Adipocyte (in vitro differentiated cells): Measurements from ENCODE around the gene U2AF1L4.

Source experiments
- DNase-seq: peaks from one replicate; pipeline ENCODE4 v3.0.0-alpha.2; 2015; ENCODE audit warnings: low read depth
- H3K27me3 ChIP-seq: replicated peaks from 2 replicates; pipeline ENCODE4 v1.7.0; 2013; ENCODE audit warnings: mild to moderate bottlenecking, low read length, moderate library complexity; ENCODE audit not compliant: control insufficient read depth, insufficient read depth
- H3K36me3 ChIP-seq: 2 replicates; pipeline ENCODE4 v1.7.0; 2013; ENCODE audit warnings: low read length, mild to moderate bottlenecking, moderate library complexity; ENCODE audit not compliant: control insufficient read depth, insufficient read depth, severe bottlenecking
- H3K4me1 ChIP-seq: 2 replicates; pipeline ENCODE4 v1.7.0; 2013; ENCODE audit warnings: mild to moderate bottlenecking, low read length, moderate library complexity; ENCODE audit not compliant: control insufficient read depth, insufficient read depth
- H3K4me3 ChIP-seq: 2 replicates; pipeline ENCODE4 v1.7.0; 2013; ENCODE audit warnings: mild to moderate bottlenecking, low read length, moderate library complexity
- H3K9ac ChIP-seq: 2 replicates; pipeline ENCODE4 v1.7.0; 2013; ENCODE audit warnings: mild to moderate bottlenecking, low read length, moderate library complexity
- H3K9me3 ChIP-seq: 2 replicates; pipeline ENCODE4 v1.7.0; 2013; ENCODE audit warnings: mild to moderate bottlenecking, low read length, moderate library complexity; ENCODE audit not compliant: control insufficient read depth

Gene U2AF1L4

GRCh38 chr19:35787227-35787799 lies 42.1 kb upstream of the U2AF1L4 start:
- Histone ChIP-seq H3K4me1 (no peaks in the 10 kb centered on the region), H3K9me3 (no peaks in the 10 kb centered on the region), H3K4me3 (no peak overlapping the region), H3K27me3 (no peaks in the 10 kb centered on the region), H3K9ac (no peak overlapping the region), H3K36me3 (no peaks in the 10 kb centered on the region)
- DNase-seq = no peak

- Histone ChIP-seq H3K4me1 (no peaks in the 10 kb centered on the region), H3K36me3 (no peaks in the 10 kb centered on the region), H3K27me3 (no peaks in the 10 kb centered on the region), H3K4me3 (no peak overlapping the region), H3K9ac (no peak overlapping the region), H3K9me3 (no peaks in the 10 kb centered on the region)
- DNase-seq = no peak
Observed at GRCh38 chr19:35786299-35787160, 41.3 kb upstream of the U2AF1L4 start.

GRCh38 chr19:35785339-35785627 lies 40.1 kb upstream of the U2AF1L4 start:
- no peak overlapping the region for H3K4me3 ChIP-seq
- no peak for DNase-seq
- no peaks in the 10 kb centered on the region for H3K9me3 ChIP-seq
- no peak overlapping the region for H3K9ac ChIP-seq
- no peaks in the 10 kb centered on the region for H3K4me1 ChIP-seq
- no peaks in the 10 kb centered on the region for H3K36me3 ChIP-seq
- no peaks in the 10 kb centered on the region for H3K27me3 ChIP-seq

- Histone ChIP-seq H3K4me1 (no peaks in the 10 kb centered on the region), H3K27me3 (no peaks in the 10 kb centered on the region), H3K9me3 (no peaks in the 10 kb centered on the region), H3K36me3 (no peaks in the 10 kb centered on the region), H3K4me3 (no peak overlapping the region), H3K9ac (no peak overlapping the region)
- no peak for DNase-seq
Observed at GRCh38 chr19:35784503-35785338, 39.5 kb upstream of the U2AF1L4 start.

- no peaks in the 10 kb centered on the region for H3K27me3 ChIP-seq
- no peak overlapping the region for H3K4me3 ChIP-seq
- H3K36me3 ChIP-seq = no peaks in the 10 kb centered on the region
- H3K4me1 ChIP-seq = no peaks in the 10 kb centered on the region
- no peaks in the 10 kb centered on the region for H3K9me3 ChIP-seq
- H3K9ac ChIP-seq = no peak overlapping the region
- no peak for DNase-seq
Observed at GRCh38 chr19:35783469-35784434, 38.5 kb upstream of the U2AF1L4 start.

- Histone ChIP-seq H3K36me3 (no peaks in the 10 kb centered on the region), H3K9ac (no peak overlapping the region), H3K27me3 (no peaks in the 10 kb centered on the region), H3K4me1 (no peaks in the 10 kb centered on the region), H3K4me3 (no peak overlapping the region), H3K9me3 (no peaks in the 10 kb centered on the region)
- no peak for DNase-seq
Observed at GRCh38 chr19:35782589-35782988, 37.4 kb upstream of the U2AF1L4 start.

GRCh38 chr19:35781650-35782049 lies 36.4 kb upstream of the U2AF1L4 start:
- Histone ChIP-seq H3K9ac (no peak overlapping the region), H3K9me3 (no peaks in the 10 kb centered on the region), H3K4me3 (no peak overlapping the region), H3K4me1 (peaks cover 6% of the 10 kb centered on the region), H3K27me3 (no peaks in the 10 kb centered on the region), H3K36me3 (no peaks in the 10 kb centered on the region)
- no peak for DNase-seq

GRCh38 chr19:35780717-35781116 lies 35.5 kb upstream of the U2AF1L4 start:
- Histone ChIP-seq H3K27me3 (no peaks in the 10 kb centered on the region), H3K36me3 (no peaks in the 10 kb centered on the region), H3K9me3 (no peaks in the 10 kb centered on the region), H3K9ac (no peak overlapping the region), H3K4me3 (no peak overlapping the region), H3K4me1 (peaks cover 6% of the 10 kb centered on the region)
- no peak for DNase-seq

GRCh38 chr19:35780058-35780457 lies 34.8 kb upstream of the U2AF1L4 start:
- H3K27me3 ChIP-seq = no peaks in the 10 kb centered on the region
- no peaks in the 10 kb centered on the region for H3K9me3 ChIP-seq
- no peak for DNase-seq
- H3K9ac ChIP-seq = no peak overlapping the region
- no peaks in the 10 kb centered on the region for H3K36me3 ChIP-seq
- no peak overlapping the region for H3K4me3 ChIP-seq
- H3K4me1 ChIP-seq = peaks cover 6% of the 10 kb centered on the region

GRCh38 chr19:35779033-35779432 lies 33.8 kb upstream of the U2AF1L4 start:
- Histone ChIP-seq H3K27me3 (no peaks in the 10 kb centered on the region), H3K36me3 (no peaks in the 10 kb centered on the region), H3K4me3 (no peak overlapping the region), H3K9ac (no peak overlapping the region), H3K9me3 (no peaks in the 10 kb centered on the region), H3K4me1 (peaks cover 13% of the 10 kb centered on the region)
- no peak for DNase-seq
